ENCODE measurements around the gene LUC7L. TPM values are rescaled to one million over a fixed set of nuclear protein-coding genes. Genes with fewer than 3 reads are reported as not detected.

Gene LUC7L
- total and polyA plus RNA-seq, 7 experiments from 2014 or later = 6.9 to 177 (median 148) TPM

GRCh38 chr16:194516-194915 lies 34.7 kb downstream of the LUC7L start:
- Mint-ChIP-seq H3K27ac (peak overlapping the region in 1 of 9 donors; percentile 46), H3K9me3 (no peaks in the 10 kb centered on the region), H3K36me3 (peaks cover 4 to 35% (median 12%) of the 10 kb centered on the region in 5 donors), H3K4me1 (peaks cover 0 to 4% (median 0%) of the 10 kb centered on the region in 7 donors), H3K4me3 (no peak overlapping the region), H3K27me3 (no peaks in the 10 kb centered on the region)
- DNase-seq = no peak
- no peaks in the 10 kb centered on the region for H3K9me3 ChIP-seq (ENCODE audit: control insufficient read depth in 2 of 3, low read length in 3 of 3)
- no peaks in the 10 kb centered on the region for H3K27me3 ChIP-seq (ENCODE audit: control insufficient read depth in 2 of 2, insufficient read depth in 2 of 2, low read length in 2 of 2)
- ATAC-seq = no peak
- intact Hi-C loops (cut with micrococcal nuclease) = no loop called here
- peaks cover 4 to 94% (median 28%) of the 10 kb centered on the region in 3 experiments for H3K36me3 ChIP-seq (ENCODE audit: control insufficient read depth in 2 of 3, insufficient read depth in 3 of 3, low read length in 3 of 3)
- no peak overlapping the region for H3K27ac ChIP-seq (ENCODE audit: low read depth, low read length)
- no peaks in the 10 kb centered on the region for H3K4me1 ChIP-seq (ENCODE audit: control insufficient read depth in 2 of 2, insufficient read depth in 2 of 2, low read length in 2 of 2)
- H3K4me3 ChIP-seq (ENCODE audit: low read length) = no peak overlapping the region
- ChIA-PET CTCF (no interaction called here), POLR2A (interaction anchor here (0.7 kb wide), 1 partner anchor 20 kb away, joined by 5 read pairs; no protein-coding TSS in a partner anchor)

DNA sequence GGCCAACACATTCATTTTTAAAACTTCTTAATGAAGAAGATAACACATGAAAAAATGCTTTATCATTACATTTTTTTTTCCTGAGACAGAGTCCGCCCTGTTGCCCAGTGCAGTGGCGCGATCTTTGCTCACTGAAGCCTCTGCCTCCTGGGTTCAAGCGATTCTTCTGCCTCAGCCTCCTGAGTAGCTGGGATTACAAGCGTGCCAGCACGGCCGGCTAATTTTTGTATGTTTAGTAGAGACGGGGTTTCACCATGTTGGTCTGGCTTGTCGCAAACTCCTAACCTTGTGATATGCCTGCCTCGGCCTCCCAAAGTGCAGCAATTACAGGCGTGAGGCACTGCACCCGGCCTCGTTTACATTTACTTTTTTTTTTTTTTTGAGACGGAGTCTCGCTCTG lies 35.8 kb downstream of the LUC7L start:
- Mint-ChIP-seq H3K9me3 (no peaks in the 10 kb centered on the region), H3K36me3 (peaks cover 4 to 39% (median 15%) of the 10 kb centered on the region in 5 donors), H3K4me3 (no peak overlapping the region), H3K4me1 (peaks cover 4 to 14% (median 8%) of the 10 kb centered on the region in 7 donors), H3K27me3 (no peaks in the 10 kb centered on the region), H3K27ac (no peak overlapping the region)
- CTCF ChIA-PET = no interaction called here
- Histone ChIP-seq H3K4me3 (ENCODE audit: low read length) (no peak overlapping the region), H3K27ac (ENCODE audit: low read depth, low read length) (no peak overlapping the region), H3K4me1 (ENCODE audit: control insufficient read depth in 2 of 2, insufficient read depth in 2 of 2, low read length in 2 of 2) (peaks cover 0 to 4% of the 10 kb centered on the region in 2 donors), H3K27me3 (ENCODE audit: control insufficient read depth in 2 of 2, insufficient read depth in 2 of 2, low read length in 2 of 2) (no peaks in the 10 kb centered on the region), H3K9me3 (ENCODE audit: control insufficient read depth in 2 of 3, low read length in 3 of 3) (no peaks in the 10 kb centered on the region), H3K36me3 (ENCODE audit: control insufficient read depth in 2 of 3, insufficient read depth in 3 of 3, low read length in 3 of 3) (peaks cover 4 to 94% (median 30%) of the 10 kb centered on the region in 3 experiments)
- POLR2A ChIA-PET = no interaction called here
- no peak for ATAC-seq
- intact Hi-C loops (cut with micrococcal nuclease) = no loop called here
- no peak for DNase-seq

DNA sequence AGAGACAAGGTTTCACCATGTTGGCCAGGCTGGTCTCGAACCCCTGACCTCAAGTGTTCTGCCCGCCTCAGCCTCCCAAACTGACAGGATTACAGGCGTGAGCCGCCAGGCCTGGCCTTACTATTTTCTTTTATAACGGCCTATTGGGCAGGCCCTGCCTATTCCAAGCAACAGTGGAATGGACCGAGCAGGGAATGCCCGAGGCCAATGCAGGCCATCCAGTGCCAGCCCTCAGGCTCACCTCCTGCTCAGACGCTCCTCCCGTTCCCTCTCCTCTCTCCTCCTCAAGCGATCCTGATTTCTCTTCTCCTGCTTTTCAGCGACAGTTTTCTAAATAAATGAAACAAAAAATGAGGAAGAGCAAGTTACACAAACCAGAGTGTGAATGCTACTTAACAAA lies 36.6 kb downstream of the LUC7L start:
- no peak overlapping the region for H3K4me3 ChIP-seq (ENCODE audit: low read length)
- CTCF ChIA-PET = no interaction called here
- Mint-ChIP-seq H3K36me3 (peaks cover 4 to 39% (median 15%) of the 10 kb centered on the region in 5 donors), H3K4me1 (peaks cover 4 to 15% (median 8%) of the 10 kb centered on the region in 7 donors), H3K4me3 (no peak overlapping the region), H3K27ac (peak overlapping the region in 1 of 9 donors; percentile 45), H3K27me3 (no peaks in the 10 kb centered on the region), H3K9me3 (no peaks in the 10 kb centered on the region)
- DNase-seq = no peak
- H3K36me3 ChIP-seq (ENCODE audit: control insufficient read depth in 2 of 3, insufficient read depth in 3 of 3, low read length in 3 of 3) = peaks cover 3 to 91% (median 30%) of the 10 kb centered on the region in 3 experiments
- intact Hi-C loops (cut with micrococcal nuclease) = no loop called here
- H3K9me3 ChIP-seq (ENCODE audit: control insufficient read depth in 2 of 3, low read length in 3 of 3) = no peaks in the 10 kb centered on the region
- peaks cover 0 to 6% of the 10 kb centered on the region in 2 donors for H3K4me1 ChIP-seq (ENCODE audit: control insufficient read depth in 2 of 2, insufficient read depth in 2 of 2, low read length in 2 of 2)
- ATAC-seq = no peak
- no peaks in the 10 kb centered on the region for H3K27me3 ChIP-seq (ENCODE audit: control insufficient read depth in 2 of 2, insufficient read depth in 2 of 2, low read length in 2 of 2)
- POLR2A ChIA-PET = no interaction called here
- no peak overlapping the region for H3K27ac ChIP-seq (ENCODE audit: low read depth, low read length)

DNA sequence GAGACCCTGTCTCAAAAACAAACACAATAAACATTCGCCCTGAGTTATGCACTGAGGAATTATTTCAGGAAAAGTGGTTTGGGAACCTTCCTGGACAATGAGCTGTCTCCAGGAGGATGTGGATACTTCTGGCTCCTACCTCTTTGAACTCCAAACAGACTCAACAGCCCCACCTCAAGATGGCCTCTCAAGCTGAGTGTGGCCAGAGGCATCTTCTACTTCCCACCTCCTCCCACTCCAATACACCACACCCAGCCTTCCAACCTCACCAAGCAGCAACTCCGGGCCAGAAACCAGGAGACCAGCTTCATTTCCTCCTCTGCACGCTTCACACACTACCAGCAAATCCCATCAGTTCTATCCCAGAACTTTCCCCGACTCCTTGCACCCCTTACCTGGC lies 37.4 kb downstream of the LUC7L start:
- Histone ChIP-seq H3K36me3 (ENCODE audit: control insufficient read depth in 2 of 3, insufficient read depth in 3 of 3, low read length in 3 of 3) (peaks cover 0 to 90% (median 27%) of the 10 kb centered on the region in 3 experiments), H3K4me3 (ENCODE audit: low read length) (no peak overlapping the region), H3K4me1 (ENCODE audit: control insufficient read depth in 2 of 2, insufficient read depth in 2 of 2, low read length in 2 of 2) (peaks cover 0 to 6% of the 10 kb centered on the region in 2 donors), H3K9me3 (ENCODE audit: control insufficient read depth in 2 of 3, low read length in 3 of 3) (no peaks in the 10 kb centered on the region), H3K27me3 (ENCODE audit: control insufficient read depth in 2 of 2, insufficient read depth in 2 of 2, low read length in 2 of 2) (no peaks in the 10 kb centered on the region), H3K27ac (ENCODE audit: low read depth, low read length) (no peak overlapping the region)
- peaks cover 4 to 15% (median 8%) of the 10 kb centered on the region in 7 donors for H3K4me1 Mint-ChIP-seq
- H3K9me3 Mint-ChIP-seq = no peaks in the 10 kb centered on the region
- intact Hi-C loops (cut with micrococcal nuclease) = no loop called here
- ChIA-PET CTCF (no interaction called here), POLR2A (no interaction called here)
- ATAC-seq (no peak), DNase-seq (no peak)
- H3K27me3 Mint-ChIP-seq = no peaks in the 10 kb centered on the region
- H3K36me3 Mint-ChIP-seq = peaks cover 4 to 39% (median 15%) of the 10 kb centered on the region in 5 donors
- peak overlapping the region in 4 of 9 donors; percentile 32 to 85 (median 60) for H3K27ac Mint-ChIP-seq
- no peak overlapping the region for H3K4me3 Mint-ChIP-seq

DNA sequence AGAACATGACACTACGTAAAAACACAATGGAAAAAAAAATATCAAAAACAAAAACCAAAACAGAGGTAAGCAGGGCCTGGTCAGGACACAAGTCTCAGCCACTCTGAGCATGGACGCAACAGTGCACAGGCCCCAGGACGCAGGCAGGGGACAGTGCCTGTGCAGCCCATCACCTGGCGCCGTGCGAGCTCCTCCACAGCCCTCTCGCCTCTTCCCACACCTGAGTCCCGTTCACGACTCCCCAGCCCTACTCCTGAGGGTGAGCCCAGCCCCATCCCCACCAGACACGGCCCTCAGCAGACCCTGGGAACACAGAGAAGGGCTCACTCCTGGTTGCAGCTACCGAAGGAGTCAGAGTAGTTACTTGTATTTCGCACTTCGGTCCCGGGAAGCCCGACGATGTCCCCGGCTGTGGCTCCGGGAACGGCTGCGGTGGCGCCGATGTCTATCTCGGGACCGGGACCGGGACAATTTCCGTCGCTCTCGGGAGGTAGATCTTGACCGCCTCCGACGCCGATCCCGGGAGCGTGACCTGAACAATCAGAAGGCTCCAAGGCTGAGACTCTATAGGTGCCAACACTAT lies 39.6 kb downstream of the LUC7L start:
- no peaks in the 10 kb centered on the region for H3K27me3 Mint-ChIP-seq
- no peaks in the 10 kb centered on the region for H3K9me3 Mint-ChIP-seq
- intact Hi-C loops (cut with micrococcal nuclease) = no loop called here
- ChIA-PET CTCF (no interaction called here), POLR2A (no interaction called here)
- Histone ChIP-seq H3K9me3 (ENCODE audit: control insufficient read depth in 2 of 3, low read length in 3 of 3) (no peaks in the 10 kb centered on the region), H3K27me3 (ENCODE audit: control insufficient read depth in 2 of 2, insufficient read depth in 2 of 2, low read length in 2 of 2) (no peaks in the 10 kb centered on the region), H3K36me3 (ENCODE audit: control insufficient read depth in 2 of 3, insufficient read depth in 3 of 3, low read length in 3 of 3) (peaks cover 0 to 74% (median 20%) of the 10 kb centered on the region in 3 experiments), H3K4me1 (ENCODE audit: control insufficient read depth in 2 of 2, insufficient read depth in 2 of 2, low read length in 2 of 2) (peaks cover 0 to 6% of the 10 kb centered on the region in 2 donors), H3K27ac (ENCODE audit: low read depth, low read length) (no peak overlapping the region), H3K4me3 (ENCODE audit: low read length) (no peak overlapping the region)
- peaks cover 4 to 35% (median 18%) of the 10 kb centered on the region in 5 donors for H3K36me3 Mint-ChIP-seq
- no peak for DNase-seq
- no peak overlapping the region for H3K4me3 Mint-ChIP-seq
- ATAC-seq = no peak
- peak overlapping the region in 4 of 9 donors; percentile 43 to 80 (median 64) for H3K27ac Mint-ChIP-seq
- H3K4me1 Mint-ChIP-seq = peaks cover 4 to 15% (median 8%) of the 10 kb centered on the region in 7 donors

- no peaks in the 10 kb centered on the region for H3K9me3 ChIP-seq (ENCODE audit: control insufficient read depth in 2 of 3, low read length in 3 of 3)
- H3K4me3 ChIP-seq (ENCODE audit: low read length) = no peak overlapping the region
- no peak overlapping the region for H3K27ac ChIP-seq (ENCODE audit: low read depth, low read length)
- H3K4me1 Mint-ChIP-seq = peaks cover 4 to 15% (median 8%) of the 10 kb centered on the region in 7 donors
- peak in 6 of 9 donors; percentile 21 to 52 (median 30) for DNase-seq
- H3K27me3 Mint-ChIP-seq = no peaks in the 10 kb centered on the region
- ATAC-seq = peak; percentile 80
- H3K9me3 Mint-ChIP-seq = no peaks in the 10 kb centered on the region
- H3K36me3 ChIP-seq (ENCODE audit: control insufficient read depth in 2 of 3, insufficient read depth in 3 of 3, low read length in 3 of 3) = peaks cover 0 to 64% (median 15%) of the 10 kb centered on the region in 3 experiments
- no peaks in the 10 kb centered on the region for H3K27me3 ChIP-seq (ENCODE audit: control insufficient read depth in 2 of 2, insufficient read depth in 2 of 2, low read length in 2 of 2)
- intact Hi-C loops (cut with micrococcal nuclease) = no loop called here
- ChIA-PET CTCF (interaction anchor here (0.7 to 1.0 kb wide), 3 partner anchors 33 to 123 kb away, joined by 3 to 4 read pairs (median 3); no protein-coding TSS in a partner anchor), POLR2A (interaction anchor here (0.8 kb wide), 1 partner anchor 18 kb away, joined by 3 read pairs; no protein-coding TSS in a partner anchor)
- peaks cover 4 to 32% (median 18%) of the 10 kb centered on the region in 5 donors for H3K36me3 Mint-ChIP-seq
- H3K27ac Mint-ChIP-seq = peak overlapping the region in 8 of 9 donors; percentile 4 to 80 (median 66)
- H3K4me1 ChIP-seq (ENCODE audit: control insufficient read depth in 2 of 2, insufficient read depth in 2 of 2, low read length in 2 of 2) = peaks cover 0 to 6% of the 10 kb centered on the region in 2 donors
- H3K4me3 Mint-ChIP-seq = no peak overlapping the region
Observed at GRCh38 chr16:188674-189073, 40.6 kb downstream of the LUC7L start.

DNA sequence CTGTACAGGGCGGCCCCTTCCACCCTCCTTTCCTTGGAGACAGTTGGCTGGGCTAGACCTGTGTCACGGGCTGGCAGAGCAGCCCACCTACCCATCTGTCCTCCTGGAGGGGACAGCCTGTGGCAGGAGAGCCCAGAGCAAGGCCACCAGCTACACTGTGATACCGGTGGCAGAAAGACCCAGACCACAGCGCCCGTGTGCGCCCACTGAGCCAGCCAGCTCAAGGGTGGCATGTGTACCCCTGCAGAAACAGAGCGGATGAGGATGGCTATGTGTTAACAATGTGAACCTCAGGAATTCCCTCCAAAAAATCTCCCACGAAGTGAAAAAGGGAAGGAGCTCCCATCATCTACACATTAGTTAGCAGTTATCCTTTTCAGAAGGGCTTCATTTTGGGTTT lies 41.9 kb downstream of the LUC7L start:
- H3K4me3 ChIP-seq (ENCODE audit: low read length) = no peak overlapping the region
- Mint-ChIP-seq H3K36me3 (peaks cover 0 to 28% (median 16%) of the 10 kb centered on the region in 5 donors), H3K9me3 (peaks cover 0 to 1% (median 0%) of the 10 kb centered on the region in 11 donors), H3K27ac (no peak overlapping the region), H3K4me1 (peaks cover 4 to 15% (median 8%) of the 10 kb centered on the region in 7 donors), H3K4me3 (no peak overlapping the region), H3K27me3 (no peaks in the 10 kb centered on the region)
- intact Hi-C loops (cut with micrococcal nuclease) = no loop called here
- ATAC-seq (no peak), DNase-seq (no peak)
- H3K4me1 ChIP-seq (ENCODE audit: control insufficient read depth in 2 of 2, insufficient read depth in 2 of 2, low read length in 2 of 2) = peaks cover 0 to 6% of the 10 kb centered on the region in 2 donors
- no peaks in the 10 kb centered on the region for H3K9me3 ChIP-seq (ENCODE audit: control insufficient read depth in 2 of 3, low read length in 3 of 3)
- H3K27me3 ChIP-seq (ENCODE audit: control insufficient read depth in 2 of 2, insufficient read depth in 2 of 2, low read length in 2 of 2) = no peaks in the 10 kb centered on the region
- peaks cover 0 to 50% (median 15%) of the 10 kb centered on the region in 3 experiments for H3K36me3 ChIP-seq (ENCODE audit: control insufficient read depth in 2 of 3, insufficient read depth in 3 of 3, low read length in 3 of 3)
- no peak overlapping the region for H3K27ac ChIP-seq (ENCODE audit: low read depth, low read length)
- CTCF ChIA-PET = no interaction called here
- POLR2A ChIA-PET = no interaction called here
